ENCODE data around the gene LGALS3.

Gene LGALS3

GRCh38 chr14:55191203-55192053, 62.4 kb downstream of the LGALS3 start, which contains the start of gene DLGAP5:
Gene DLGAP5, minus strand, starts transcription at chr14:55191585. Its CDS starts 2,406 bp downstream, at chr14:55189179.
- DNase-seq, result peak; percentile 92

DNA sequence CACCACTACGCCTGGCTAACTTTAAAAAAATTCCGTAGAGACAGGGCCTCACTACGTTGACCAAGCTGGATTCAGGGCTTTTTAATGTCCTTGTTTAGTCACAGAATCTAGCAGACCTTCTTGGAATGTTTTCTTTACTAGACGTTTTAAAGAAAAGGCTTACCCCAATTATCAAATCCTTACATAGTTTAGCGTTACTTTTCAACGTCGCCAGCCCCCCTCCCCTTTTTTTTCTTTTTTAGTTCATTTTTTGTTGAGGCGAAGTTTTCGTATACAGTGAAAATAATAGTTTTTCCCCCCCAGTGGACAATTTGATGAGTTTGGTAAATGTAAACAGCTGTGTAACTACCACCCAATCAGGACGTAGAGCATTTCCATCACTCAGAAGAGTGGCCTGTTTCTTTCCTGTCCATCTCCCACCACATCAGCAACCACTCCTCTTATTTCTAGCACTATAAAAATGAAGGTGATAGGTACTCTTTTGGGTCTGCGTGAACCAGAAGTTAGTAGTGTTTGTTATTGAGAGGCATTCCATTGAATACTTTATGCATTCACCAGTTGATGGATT, 63.1 kb downstream of the LGALS3 start:
- no peak for DNase-seq

DNA sequence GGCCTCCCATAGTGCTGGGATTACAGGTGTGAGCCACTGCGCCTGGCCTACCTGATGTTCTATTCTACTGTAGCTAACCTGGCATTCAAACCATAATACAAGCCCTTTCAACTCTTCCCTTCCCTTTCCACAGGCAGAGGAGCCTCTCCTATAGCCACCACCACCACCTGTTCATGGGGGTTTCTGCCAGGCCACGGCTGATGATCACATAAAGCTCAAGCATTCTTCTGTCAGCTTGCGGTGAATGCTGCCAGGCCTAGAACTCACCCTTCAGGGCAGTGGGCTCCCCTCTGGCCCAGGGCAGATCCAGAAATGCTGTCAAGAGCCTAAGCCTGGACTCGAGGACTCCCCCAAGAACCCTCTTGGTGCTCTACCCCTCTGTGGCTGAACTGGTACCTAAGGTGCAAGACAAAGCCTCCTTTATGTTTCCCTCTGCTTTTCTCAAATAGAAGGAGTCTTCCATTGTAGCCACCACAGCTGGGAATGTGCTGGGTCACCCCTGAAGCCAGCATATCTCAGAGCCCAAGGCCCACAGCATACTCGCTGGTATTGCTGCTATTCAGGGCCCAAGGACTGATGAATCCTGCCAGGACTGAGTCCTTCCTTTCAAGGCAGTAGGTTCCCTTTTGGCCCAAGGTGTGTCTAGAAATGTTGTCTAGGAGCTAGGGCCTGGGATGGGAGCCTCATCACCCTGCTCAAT, 65.8 kb downstream of the LGALS3 start:
- DNase-seq, result no peak

All from GF-D8 (cell line).